Stimulated activated CD8-positive, alpha-beta memory T cell treated with anti-CD3 and anti-CD28 coated beads, Interleukin-4, amount 100 ng/mL, for 24 hours (primary cell): ENCODE results near the gene THOC5.
"Not testable (repeated sequence)": the region's sequence is repeated elsewhere in the genome, so short reads cannot be mapped to it uniquely, and the experiment has no call there.

Experiments
- DNase-seq: peaks from one replicate; pipeline ENCODE4 v3.0.0-alpha.2; 2020; ENCODE audit warnings: low read depth

Gene THOC5

DNA sequence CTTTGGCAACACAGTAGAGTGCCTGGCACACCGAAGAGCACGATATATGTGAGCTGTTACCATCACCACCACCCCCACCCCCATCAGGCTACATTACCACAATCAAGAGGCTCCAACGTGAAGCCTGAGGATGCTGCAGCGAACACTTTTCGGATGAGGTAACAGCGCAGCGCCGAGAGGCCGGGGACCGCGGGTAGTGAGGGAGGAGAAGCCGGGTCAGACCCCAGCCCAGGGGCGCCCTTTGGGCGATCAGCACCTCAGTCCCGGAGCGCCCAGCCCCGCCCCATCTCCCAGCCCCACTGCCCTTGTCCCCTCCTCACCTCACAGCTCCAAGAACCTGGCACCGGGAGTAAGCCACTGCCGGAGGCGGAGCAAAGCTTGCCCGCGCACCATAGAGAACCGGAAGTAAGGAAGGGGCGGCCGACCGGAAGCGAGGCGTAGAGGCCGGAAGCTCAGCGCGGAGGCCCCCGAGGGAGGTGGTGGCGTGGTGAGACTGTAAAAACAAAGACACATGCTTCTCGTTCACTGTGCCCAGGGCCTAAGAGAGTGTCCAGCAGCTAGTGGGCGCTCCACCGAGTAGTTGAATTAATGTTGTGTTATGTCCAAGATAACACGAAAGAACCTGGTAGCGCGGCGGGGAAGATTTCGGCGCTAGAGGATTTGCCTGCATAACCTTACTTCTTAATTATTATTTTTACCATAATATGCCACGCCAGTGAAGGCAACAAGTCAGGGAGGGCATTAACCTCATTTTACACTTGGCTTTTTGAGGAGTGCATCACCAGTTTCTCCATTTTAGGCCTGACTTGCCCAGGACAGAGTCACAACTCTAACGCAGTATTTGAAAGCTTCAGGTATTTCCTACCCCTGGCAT lies at the start of gene THOC5:
Gene THOC5 (minus strand): TSS at position 407 of the 874 bp plus-strand sequence. CDS start 4,610 bp downstream, outside the sequence.
- peak; percentile 83 for DNase-seq

DNA sequence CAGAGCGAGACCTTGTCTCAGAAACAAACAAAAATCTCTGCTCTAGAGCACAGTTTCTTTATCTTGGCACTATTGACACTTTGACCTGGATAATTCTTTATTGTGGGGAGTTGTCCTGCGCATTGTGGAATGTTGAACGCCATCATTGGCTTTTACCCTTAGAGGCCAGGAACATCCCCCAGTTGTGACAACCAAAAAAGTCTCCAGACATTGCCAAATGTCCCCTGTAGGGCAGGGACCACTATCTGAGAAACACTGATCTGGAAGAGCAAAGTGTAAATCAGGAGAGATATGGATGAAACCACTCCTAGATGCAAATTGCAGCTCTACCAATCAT lies 45.1 kb upstream of the THOC5 start:
- DNase-seq = no peak

DNA sequence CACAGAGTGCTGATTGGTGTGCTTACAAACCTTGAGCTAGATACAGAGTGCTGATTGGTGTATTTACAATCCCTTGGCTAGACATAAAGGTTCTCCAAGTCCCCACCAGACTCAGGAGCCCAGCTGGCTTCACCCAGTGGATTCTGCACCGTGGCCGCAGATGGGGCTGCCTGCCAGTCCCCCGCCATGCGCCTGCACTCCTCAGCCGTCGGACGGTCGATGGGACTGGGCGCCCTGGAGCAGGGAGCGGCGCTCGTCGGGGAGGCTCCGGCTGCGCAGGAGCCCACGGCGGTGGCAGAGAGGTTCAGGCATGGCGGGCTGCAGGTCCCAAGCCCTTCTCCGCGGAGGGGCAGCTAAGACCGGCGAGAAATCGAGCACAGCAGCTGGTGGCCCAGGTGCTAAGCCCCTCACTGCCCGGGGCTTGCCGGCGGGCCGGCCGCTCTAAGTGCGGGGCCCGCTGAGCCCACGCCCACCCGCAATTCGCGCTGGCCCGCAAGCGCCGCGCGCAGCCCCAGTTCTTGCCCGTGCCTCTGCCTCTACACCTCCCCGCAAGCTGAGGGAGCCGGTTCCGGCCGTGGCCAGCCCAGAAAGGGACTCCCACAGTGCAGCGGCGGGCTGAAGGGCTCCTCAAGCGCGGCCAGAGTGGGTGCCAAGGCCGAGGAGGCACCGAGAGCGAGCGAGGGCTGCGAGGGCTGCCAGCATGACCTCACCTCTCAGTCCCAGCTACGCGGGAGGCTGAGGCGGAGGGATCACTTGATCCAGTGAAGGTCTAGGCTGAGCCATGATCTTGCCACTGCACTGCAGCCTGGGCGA lies 44.5 kb upstream of the THOC5 start:
- not testable (repeated sequence) for DNase-seq

DNA sequence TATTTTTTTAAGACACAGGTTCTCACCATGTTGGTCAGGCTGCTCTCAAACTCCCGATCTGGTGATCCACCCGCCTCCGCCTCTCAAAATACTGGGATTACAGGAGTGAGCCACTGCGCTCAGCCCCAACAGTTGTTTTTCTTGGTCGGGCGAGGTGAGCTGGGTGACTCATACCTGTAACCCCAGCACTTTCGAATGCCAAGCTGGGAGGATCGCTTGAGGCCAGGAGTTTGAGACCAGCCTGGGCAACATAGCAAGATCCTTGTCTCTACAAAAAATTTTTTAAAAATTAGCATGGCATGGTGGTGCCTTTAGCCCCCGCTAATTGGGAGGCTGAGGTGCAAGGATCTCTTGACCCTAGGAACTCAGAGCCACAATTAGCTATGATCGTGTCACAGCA lies 42.9 kb upstream of the THOC5 start:
- DNase-seq = no peak

DNA sequence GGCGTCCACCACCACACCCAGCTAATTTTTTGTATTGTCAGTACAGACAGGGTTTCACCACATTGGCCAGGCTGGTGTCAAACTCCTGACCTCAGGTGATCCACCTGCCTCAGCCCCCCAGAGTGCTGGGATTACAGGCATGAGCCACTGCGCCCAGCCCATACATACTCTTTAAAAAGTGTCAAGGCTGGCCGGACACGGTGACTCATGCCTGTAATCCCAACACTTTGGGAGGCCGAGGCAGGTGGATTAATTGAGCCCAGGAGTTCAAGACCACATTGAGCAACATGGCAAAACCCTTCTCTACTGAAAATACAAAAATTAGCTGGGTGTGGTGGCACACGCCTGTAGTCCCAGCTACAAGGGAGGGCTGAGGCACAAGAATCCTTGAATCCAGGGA lies 40.9 kb upstream of the THOC5 start:
- not testable (repeated sequence) for DNase-seq

DNA sequence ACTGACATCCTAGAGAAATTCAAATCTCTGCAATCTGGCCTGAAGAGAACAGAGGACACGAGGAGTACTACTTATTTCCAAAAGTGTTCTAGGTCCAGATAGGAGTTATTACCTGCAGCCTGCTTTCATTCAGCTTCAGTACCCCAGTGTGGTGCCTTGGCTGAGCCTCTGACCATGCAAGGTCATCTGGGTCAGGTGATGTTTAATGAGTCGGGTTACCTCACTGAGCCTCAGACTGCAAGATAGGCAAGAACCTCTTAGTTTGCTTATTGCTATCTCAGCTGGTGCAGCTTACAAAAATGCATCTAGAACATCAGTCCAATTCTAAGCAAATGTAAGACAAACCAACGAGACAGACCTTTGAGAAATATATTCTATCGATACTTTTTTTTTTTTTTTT lies 40.4 kb upstream of the THOC5 start:
- no peak for DNase-seq

DNA sequence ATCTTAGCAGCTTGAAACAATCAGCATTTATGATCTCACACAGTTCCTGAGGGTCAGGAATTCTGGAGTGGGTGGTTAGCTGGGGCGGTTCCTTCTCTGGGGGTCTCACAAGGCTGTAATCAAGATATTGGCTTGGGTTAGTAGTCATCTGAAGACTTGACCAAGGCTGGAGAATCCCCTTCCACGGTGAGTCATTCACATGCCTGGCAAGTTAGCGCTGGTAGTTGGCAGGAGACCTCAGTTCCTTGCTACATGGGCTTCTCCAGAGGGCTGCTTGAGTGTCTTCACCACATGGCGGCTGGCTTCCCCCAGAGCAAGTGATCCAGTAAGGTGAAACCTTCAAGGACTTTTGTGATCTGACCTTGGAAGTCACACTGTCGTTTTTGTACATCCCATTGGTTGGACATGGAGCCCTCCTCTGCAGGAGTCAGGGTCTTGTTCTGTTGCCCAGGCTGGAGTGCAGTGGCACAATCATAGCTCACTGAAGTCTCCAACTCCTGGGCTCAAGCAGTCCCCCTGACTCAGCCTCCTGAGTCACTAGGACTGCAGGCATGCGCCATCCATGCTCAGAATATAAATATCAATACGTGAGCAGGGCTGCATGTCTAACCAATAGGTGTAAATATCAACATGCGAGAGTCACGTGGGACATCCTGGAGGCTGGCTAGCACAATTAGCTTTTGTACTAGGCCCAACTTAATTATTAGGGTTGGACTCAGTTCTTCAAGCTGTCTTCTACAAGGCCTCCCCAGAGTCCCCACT lies 34.6 kb upstream of the THOC5 start:
- DNase-seq = no peak

DNA sequence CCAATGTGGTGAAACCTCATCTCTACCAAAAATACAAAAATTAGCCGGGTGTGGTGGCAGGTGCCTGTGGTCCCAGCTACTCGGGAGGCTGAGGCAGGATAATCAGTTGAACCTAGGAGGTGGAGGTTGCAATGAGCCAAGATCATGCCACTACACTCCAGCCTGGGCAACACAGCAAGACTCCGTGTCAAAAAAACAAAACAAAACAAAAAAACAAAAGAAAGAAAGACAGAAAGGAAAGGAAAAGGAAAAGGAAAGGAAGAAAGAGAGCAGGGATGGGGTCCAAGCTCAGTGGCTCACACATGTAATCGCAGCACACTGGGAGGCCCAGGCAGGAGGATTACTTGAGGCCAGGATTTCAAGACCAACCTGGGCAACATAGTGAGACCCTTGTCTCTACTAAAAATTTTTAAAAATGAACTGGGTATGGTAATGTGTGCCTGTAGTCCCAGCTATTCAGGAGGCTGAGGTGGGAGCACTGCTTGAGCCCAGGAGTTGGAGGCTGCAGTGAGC lies 32.7 kb upstream of the THOC5 start:
- DNase-seq = not testable (repeated sequence)

DNA sequence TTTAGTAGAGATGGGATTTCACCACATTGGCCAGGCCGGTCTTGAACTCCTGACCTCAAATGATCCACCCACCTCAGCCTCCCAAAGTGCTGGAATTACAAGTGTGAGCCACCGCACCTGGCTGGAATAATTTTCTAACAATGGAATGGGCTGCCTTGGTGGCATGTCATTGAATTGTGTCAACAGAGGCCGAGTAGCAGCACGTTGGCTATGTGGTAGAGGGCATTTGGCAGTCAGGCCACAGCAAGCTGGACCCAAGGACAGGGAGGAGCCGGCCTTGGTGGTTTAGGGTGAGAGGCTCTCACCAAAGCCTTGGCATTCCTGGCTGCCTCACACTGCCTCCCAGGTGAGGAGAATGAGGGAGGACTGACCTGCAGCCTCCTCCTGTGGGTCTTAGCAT lies 31.4 kb upstream of the THOC5 start:
- DNase-seq = no peak

DNA sequence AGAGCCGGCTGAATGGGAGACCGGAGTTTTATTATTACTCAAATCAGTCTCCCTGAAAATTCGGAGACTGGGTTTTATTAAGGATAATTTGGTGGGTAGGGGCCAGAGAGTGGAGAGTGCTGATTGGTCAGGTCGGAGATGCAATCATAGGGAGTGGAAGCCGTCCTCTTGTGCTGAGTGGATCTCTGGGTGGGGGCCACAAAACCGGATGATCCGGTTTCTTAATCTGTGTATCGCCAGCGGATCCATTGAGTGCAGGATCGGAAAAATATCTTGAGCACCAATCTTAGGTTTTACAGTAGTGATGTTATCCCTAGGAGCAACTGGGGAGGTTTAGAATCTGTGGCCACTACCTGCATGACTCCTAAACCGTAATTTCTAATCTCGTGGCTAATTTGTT lies 28.2 kb upstream of the THOC5 start:
- DNase-seq = no peak

DNA sequence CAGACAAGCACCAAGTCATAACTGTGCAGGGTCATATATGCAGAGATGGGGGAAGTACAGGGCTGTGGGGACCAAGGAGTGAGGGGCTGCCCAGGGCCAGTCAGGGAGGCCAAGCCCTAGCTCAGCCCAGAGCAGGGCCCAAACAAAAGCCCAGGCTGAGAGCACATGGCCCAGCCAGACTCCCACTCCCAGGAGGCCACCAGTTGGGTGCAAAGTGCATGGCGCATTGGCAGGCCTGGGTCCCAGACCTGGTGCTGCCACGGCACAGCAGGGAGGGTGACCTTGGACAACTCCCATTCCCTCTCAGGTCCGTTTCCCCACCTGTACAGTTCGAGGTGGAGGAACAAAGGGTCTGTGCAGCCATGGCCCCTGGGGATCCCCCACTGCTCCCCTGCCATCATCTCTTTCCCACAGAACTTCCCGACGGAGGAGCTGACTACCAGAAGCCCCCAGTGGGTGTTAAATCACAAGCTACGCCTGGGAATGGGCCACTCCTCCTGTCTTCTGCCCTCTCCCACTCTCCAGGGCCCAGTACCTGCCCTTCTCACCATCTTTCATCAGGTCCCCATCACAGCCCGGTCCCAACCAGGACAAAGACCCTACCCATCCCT lies 26.7 kb upstream of the THOC5 start:
- no peak for DNase-seq

DNA sequence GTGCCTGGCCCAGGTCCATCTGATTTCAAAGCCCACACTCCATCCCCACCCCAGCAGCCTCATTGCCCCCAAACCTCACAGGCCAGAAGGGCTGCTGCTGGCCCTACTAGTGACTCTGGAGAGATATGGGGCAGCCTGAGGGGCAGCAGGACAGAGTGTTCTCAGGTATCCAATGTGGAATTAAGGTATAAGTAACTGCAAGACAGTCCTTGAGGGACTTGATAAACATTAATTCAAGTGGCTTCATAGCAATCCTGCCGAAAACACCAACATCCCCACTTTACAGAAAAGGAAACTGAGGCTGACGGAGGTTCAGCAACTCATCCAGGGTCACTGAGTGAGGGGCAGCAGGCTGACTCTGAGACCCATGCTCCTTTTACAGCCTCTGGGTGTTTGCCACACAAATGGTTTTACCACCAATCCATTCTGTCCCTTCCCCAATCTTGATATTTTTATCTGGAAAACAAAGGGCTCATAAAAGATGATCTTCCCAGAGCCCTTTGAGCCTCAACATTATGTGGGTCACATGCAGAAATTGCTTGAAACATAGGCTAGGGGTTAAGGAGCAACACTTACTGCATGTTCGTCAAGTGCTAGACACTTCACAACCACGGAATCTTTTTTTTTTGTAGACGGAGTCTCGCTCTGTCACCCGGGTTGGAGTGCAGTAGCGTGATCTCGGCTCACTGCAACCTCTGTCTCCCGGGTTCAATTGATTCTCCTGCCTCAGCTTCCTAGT lies 25.1 kb upstream of the THOC5 start:
- DNase-seq = no peak

DNA sequence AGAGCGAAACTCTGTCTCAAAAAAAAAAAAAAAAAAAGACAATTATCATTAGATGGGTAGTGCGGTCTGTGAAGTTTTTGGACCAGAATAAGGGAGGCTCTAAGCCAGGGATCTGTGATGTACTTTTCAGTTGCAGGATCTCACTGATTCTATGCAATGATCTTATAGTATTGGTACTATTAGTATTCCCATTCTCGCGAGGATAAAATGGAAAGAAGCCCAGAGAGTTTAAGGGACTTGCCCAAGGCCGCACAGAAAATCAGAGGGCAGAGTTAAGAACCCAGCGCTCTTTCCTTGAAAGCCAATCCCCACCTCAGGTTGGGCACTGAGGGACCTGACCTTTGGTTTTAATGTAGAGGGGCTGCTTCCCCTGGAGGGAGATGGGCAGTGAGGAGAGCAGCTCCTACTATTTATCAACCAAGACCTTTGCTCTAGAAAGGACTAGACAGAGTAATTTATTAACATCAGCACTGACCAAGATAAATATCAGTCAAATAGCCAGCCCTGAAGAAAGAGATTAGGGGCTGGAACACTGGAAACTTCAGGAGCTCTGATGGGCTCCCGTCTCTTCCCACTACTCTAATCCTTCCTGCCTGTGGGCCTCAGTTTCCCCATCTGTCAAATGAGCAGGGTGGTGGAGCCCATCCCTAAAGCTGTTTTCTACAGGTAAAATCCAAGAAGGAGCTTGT lies 21.3 kb upstream of the THOC5 start:
- DNase-seq = no peak

DNA sequence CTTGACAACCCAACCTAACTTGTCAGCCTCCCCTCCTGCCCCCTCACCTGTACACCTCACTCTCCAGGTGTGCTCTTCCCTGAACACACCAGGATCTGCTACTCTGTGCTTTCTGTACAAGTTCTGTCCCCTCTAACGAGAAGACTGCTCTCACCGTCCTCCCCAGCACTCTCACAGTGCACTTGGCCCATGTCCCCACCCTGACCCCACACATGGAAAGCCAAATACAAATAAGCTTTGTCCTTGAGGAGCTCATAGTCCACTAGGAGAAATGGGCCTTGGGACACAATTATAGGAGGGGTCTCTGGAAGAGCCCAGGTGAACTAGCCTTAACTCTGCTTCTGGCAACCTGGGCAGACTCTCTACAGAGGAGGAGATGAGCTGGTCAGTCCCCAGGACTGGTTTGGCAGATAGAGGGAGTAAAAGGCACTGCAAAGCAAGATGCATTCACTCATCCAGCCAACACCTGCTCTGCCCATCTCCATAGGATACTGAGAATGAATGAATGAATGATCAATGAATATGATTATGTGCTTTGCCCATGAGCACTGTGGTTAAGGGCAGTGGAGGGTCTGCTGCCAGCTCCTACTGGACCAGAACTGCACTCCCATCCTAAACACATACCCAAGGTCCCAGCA lies 17.5 kb upstream of the THOC5 start:
- DNase-seq = no peak

DNA sequence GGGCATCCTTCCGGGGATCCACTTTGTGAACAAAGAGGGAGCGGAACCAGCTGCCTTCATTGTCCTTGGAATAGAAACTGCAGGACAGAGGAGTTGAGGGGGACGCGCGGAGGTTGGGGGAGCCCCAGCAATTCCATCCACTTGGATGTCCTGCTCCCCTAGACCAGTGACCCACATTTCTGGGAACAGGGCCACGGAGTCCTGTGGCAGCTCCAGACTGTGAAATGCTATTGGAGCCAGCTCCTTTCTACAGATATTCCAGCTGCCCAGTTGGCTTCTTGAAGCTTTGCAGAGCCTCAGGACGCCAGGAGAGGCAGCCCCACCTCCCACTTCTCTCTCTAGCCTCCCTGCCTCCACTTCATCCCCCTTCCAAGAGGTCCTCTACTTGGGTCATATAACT lies 16.9 kb upstream of the THOC5 start:
- DNase-seq = no peak

DNA sequence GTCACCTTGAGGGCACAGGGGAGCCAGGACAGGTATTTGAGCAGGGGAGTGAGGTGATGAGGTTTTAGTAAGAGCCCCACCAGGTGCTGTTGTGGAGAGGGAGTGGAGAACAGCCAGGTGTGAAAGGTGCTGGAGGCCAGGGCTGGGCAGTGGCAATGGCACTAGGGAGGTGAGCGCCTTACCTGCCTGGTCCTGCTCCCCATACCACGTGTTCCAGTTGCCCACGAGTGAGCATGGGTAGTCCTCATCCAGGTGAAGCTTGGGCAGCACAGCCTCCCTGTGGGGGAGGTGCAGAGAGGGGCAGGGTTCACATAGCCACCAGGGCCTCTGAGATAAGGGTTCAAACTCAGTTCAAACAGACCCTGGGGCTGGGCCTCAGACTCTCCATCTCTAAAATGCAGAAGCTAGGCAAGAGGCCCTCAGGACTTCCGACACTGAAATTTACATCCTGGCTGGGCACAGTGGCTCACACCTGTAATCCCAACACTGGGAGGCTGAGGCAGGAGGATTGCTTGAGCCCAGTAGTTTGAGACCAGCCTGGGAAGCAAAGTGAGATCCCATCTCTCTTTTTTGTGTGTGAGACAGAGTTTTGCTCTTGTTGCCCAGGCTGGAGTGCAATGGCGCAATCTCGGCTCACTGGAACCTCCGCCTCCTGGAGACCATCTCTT lies 15.6 kb upstream of the THOC5 start:
- DNase-seq = no peak

DNA sequence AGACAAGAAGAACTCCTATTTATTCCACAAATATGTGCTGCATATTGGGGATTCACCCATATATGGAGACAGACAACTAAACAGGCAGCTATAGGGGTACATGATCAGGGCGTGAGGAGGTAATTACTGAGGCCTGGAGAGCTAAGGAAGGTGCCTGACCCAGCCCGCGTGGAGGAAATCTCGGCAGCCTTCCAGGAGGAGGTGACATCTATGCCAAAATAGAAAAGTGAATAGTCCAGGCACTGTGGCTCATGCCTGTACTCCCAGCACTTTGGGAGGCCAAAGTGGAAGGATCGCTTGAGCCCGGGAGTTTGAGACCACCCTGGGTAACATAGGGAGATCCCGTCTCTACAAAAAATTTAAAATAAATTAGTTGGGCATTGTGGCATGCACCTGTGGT lies 13.8 kb upstream of the THOC5 start:
- DNase-seq = no peak

DNA sequence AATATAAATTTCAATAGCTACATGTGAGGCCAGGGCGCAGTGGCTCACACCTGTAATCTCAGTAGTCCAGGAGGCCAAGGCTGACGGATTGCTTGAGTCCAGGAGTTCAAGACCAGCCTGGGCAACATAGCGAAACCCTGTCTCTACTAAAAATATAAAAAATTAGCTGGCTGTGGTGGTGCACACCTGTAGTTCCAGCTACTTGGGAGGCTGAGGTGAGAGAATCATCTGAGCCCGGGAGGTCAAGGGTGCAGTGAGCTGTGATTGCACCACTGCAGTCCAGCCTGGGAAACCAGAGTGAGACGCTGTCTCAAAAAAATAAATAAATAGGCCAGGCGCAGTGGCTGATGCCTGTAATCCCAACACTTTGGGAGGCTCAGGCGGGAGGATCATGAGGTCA lies 13.0 kb upstream of the THOC5 start:
- not testable (repeated sequence) for DNase-seq

DNA sequence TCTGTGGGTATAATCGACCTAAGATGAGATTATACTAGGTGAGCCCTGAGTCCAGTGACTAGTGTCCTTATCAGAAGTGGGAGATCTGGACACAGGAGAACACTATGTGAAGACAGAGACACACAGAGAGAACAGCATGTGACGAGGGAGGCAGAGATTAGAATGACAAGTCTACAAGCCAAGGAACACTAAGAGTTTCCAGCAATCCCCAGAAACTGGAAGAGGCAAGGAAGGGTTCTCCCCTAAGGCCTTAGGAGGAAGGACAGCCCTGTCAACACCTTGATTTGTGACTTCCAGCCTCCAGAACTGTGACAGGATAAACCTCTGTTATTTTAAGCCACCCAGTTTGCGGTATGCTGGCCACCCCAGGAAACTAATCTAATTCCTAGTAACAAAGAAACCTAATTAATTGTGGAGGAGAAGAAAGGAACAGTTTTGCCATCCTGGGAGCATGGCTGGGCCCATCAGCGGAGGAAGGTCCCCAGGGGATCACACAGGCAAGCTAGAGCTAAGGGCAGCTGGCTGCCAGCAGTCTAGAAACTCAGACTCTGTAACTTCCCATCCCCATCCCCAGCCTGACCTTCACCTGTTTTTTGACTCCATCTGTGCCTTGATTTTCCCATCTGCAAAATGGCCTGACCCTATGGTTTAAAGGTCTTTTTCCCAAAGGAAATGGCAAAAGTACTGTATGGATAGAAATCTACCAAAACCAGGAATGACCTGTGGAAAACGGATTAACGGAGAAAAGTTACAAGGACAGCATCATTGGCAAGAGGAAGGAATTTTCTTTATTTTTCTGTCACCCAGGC lies 10.3 kb upstream of the THOC5 start:
- DNase-seq = no peak
